Embryonic facial prominence (tissue), 1 donor: ENCODE data around the gene DNAAF1.
"Not testable (repeated sequence)": the region's sequence is repeated elsewhere in the genome, so short reads cannot be mapped to it uniquely, and the experiment has no call there.

Source experiments
- DNase-seq: peaks from one replicate; pipeline ENCODE4 v3.0.0-alpha.2; 2016; ENCODE audit errors: extremely low spot score

DNAAF1 gene

DNA sequence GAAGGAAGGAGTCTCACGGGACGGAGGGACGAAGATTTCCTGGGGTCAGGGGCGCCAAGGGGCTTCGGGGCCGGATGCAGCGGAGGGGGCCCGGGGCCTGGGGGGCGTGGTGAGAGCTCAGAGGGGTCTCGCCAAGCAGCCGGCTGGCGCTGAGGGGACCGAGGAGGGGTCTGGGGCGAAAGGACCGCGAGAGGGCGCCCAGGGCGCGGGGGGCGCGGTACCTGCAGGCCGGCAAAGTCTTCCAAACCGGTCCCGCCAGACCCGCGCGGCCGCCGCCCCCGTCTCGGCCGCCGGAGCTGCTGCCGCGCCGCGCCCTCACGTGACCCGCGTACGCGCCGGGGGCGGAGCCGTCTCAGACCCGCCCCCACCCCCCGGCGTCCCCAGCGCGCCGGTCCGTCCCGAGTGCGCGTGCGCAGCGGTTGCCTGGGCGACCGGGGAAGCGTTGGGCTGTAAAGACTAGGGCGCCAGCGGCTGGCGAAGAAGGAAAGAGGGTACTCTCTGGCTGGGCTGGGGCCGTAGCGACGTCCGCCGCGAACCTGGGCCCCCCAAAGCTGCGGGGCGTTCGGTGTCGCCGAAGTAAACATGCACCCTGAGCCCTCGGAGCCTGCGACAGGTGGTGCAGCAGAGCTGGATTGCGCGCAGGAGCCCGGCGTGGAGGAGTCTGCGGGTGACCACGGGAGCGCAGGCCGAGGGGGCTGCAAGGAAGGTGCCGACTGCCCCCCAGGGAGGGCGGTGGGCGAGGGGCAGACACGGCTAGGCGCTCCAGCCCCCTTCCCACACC is at the start of gene DNAAF1, which contains the start of gene HSDL1:
Gene DNAAF1 (plus strand): TSS at position 450 of the 781 bp plus-strand sequence. CDS start 133 bp downstream, at position 583.
Gene HSDL1 (minus strand): TSS at position 319 of the 781 bp plus-strand sequence. CDS start 13,856 bp downstream, outside the sequence.
- DNase-seq: peak; percentile 27

DNA sequence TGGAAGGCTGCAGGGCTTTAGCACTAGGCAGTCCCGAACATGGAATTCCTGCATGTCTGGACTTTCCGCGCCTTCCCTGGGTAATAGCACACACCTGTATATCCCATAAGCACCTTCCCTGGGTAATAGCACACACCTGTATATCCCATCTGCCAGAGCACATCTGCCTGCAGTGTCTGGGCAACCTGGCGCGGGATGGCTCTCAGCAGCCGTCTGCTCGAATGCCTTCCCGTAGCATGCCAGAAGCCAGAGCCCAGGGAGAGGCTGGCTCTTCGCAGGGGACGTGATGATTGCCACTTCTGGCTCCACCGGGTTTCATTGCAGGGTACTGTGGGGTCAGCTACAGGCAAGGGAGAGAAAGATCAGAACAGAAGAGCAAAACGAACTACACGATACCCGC is 49.6 kb upstream of the DNAAF1 start:
- no peak for DNase-seq

DNA sequence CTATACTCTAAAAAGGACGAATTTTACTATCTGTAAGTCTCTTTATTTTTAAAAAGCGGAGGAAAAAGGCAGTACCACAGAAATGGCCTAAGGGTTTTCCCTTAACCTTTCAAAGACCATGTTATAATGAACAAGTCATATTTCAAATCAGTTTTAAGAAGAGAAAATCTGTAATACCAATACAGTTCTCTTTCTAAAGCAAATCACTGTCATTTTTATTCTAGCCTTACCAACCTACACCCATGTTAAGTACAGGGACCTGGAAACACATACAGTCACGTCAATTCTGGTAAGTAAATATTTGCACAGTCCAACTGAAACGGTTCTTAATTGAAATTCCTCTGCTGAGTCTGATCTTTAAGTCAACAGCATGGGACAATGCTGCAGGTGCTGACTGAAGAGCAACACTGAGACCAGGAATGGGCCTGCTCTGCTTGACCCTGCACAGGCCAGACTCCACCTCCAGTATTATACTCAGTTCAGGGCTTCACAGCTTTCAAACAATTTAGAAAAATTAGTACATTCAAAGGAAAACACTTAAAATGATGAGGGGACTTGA is 48.6 kb upstream of the DNAAF1 start:
- DNase-seq: no peak

DNA sequence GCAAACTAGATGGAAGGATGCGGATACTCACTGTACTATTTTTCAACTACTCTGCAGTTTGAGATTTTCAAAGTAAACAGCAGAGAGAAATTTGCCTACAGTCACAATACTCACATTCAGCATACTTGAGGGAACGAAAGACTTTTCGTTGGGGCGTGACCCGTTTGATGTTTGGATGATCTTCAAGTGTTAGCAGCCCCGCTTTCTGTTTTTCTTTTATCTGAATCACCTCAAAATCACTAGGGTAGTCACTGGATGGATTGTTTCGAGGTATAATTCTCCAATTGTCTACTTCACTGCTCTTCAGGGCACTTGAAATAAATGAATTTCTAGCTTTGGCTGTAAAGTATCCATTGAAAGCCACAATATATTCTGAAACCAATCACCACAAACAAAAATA is 46.2 kb upstream of the DNAAF1 start:
- DNase-seq: no peak

DNA sequence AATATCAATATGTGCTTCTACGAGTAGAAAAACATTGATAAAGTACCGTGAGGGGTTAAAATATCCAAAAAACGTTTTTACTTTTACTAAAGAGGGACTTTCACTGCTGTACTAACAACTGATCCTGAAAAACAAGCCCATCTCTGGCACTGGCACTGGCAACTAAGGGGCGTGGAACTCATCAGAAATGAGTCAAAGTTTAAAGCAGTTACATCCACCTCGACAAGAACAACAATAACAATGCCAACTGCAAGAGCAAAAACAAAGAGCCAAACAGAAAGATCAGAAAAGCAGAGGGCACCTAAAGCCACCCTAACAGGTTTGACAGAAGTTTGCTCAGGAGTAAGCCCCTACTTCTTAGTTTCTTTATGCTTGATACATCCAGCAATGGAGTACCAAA is 41.4 kb upstream of the DNAAF1 start:
- no peak for DNase-seq

DNA sequence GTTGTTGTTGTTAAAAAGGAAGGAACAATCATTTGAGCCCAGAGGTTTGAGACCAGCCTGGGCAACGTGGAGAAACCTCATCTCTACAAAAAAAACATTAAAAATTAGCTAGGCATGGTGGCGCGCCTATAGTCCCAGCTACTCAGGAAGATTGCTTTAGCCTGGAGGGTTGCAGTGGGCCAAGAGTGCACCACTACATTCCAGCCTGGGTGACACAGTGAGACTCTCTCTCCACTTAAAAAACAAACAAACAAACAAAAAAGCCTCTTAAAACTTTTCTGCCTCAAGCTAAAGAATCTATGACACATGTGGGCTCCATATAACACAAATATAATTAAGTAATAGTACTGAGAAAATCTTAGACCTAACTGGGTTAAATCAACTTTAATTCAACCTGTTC is 40.9 kb upstream of the DNAAF1 start:
- DNase-seq: no peak

DNA sequence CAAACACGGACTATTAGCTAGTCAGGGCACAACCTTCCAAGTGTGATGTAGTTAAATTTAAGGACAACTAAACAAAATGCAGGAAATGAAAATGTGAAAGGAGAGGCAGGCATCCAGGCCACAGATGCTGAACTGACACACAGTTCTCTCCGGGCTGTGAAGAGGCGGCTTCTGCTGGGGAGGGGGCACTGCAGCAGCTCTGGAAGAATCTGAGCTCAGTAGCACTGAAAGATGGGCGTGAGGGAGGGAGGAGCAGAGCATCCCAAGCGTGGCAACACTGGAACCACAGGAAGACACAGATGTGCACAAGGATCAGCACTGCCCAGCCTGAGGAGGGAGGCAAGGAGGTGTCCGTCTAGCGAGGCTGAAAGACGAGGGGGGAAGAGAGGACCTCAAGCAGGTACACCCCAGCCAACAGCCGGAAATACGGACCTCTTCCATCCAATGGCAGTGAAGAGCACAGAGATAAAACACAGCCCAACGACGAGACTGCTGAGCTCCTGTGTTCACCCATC is 39.8 kb upstream of the DNAAF1 start:
- no peak for DNase-seq

DNA sequence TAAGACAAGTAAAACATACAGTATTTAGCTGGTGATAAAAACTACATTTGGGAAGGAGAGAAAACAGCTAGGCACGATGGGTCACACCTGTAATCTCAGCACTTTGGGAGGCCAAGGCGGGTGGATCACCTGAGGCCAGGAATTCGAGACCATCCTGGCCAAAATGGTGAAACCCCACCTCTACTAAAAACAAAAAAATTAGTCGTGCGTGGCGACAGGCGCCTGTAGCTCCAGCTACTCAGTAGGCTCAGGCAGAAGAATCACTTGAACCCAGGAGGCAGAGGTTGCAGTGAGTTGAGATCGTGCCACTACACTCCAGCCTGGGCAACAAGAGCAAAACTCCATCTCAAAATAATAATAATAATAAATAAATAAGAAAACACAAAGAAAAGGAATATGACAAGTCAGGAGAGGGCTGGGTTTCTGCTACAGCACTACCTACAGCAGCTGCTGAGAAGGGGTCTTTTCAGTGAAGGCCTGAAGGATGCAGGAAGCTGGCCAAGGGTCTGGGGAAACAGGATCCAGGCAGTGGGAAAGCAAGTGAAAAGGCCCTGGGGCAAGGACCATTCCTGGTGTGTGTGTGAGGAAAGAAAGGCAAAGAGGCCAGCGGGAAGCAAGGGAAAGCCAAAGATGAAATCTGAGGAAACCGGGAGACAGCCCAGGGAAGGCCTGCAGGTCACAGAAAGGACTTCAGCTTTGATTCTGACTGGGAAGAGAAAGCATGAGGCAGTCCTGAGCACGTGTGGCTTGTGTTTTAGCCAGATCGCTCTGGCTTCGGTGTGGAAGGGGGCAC is 39.0 kb upstream of the DNAAF1 start:
- DNase-seq: no peak

DNA sequence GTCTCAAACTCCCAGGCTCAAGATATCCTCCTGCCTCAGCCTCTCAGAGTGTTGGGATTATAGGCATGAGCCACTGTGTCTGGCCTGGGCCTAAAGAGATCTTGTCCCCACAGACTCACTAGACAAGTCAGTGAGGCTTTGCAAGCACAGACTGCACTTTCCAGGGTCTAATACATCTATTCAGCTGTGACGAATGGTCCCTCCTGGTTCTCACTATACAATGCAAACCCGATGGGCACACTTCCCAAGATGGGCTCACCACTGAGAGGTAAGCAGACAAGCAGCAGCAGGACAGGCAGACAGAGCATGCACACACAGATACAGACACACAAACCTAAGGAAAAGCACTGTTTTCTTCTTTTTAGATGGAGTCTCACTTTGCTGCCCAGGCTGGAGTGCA is 37.2 kb upstream of the DNAAF1 start:
- no peak for DNase-seq

DNA sequence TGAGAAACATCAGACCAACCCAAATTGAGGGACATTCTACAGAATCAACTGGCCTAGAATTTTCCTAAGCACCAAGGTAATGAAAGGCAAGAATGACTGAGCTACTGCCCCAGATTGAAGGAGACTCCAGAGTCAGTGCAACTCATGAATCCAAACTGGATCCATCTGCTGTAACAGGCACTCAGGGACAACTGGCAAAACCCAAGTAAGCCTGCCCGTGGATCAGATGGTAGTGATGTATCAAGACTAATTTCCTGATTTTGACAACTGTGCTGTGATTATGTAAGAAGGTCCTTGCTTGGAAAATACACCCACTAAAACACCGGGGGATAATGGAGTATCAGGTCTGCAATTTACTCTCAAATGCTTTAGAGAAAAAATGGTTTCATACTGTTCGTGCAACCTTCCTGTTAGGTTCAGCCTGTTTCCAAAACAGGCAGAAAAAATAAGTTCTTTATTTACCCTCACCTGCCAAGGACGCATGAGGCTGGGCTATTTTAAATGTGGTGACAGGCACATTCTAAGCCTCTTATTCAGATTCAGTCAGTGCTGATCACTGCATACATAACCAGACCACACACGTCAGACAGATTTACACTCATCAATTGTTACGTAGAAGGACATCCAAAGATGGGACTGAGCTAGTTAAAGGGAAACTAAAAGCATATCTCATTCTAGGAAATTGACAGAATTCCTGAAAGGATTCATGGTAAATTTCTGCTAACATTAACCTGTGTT is 35.3 kb upstream of the DNAAF1 start:
- DNase-seq: no peak

DNA sequence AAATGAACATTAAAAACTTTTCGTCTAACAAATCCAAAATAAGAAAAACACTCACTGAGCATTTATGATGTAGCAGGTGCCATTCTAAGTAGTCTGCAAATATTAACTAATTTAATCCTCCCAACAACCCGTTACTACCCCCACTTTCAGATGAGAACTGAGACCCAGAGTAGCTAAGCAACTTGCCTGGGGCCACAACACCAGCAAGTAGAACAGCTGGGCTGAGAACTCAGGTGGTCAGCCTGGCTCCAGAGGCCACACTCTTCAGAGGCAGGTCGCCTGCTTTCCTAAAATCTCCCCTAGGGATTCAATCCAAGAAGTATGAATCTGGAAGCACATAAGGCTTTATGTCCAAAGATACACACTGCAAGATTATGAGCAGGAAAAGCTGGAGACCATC is 34.6 kb upstream of the DNAAF1 start:
- DNase-seq: no peak

DNA sequence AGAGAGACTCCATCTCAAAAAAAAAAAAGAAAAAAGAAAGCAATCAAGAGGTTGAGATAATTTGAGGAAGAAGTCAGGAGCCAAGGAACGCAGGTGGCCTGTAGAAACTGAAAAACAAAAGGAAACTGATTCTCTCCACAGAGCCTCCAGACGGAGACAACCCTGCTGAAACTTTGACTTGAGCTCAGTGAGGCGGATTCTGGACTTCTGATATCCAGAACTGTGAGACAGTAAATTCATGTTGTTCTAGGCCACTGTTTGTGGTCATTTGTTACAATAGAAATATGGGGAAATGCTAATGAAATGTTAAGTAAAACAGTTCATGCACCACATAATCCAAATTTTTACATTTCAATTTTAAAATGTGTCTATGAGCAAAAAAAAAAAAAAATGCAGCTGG is 33.6 kb upstream of the DNAAF1 start:
- DNase-seq: no peak

DNA sequence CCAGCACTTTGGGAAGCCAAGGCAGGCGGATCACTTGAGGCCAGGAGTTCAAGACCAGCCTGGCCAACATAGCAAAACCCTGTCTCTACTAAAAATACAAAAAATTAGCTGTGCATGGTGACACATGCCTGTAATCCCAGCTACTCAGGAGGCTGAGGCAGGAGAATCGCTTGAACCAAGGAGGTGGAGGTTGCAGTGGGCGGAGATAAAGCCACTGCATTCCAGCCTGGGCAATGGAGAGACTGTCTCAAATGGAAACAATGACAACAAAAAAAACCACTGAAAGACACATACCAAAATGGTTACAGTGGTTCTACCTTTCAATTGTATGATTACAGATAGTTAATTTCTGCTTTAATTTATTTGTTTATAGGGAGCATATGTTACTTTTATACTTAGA is 33.2 kb upstream of the DNAAF1 start:
- DNase-seq: not testable (repeated sequence)

DNA sequence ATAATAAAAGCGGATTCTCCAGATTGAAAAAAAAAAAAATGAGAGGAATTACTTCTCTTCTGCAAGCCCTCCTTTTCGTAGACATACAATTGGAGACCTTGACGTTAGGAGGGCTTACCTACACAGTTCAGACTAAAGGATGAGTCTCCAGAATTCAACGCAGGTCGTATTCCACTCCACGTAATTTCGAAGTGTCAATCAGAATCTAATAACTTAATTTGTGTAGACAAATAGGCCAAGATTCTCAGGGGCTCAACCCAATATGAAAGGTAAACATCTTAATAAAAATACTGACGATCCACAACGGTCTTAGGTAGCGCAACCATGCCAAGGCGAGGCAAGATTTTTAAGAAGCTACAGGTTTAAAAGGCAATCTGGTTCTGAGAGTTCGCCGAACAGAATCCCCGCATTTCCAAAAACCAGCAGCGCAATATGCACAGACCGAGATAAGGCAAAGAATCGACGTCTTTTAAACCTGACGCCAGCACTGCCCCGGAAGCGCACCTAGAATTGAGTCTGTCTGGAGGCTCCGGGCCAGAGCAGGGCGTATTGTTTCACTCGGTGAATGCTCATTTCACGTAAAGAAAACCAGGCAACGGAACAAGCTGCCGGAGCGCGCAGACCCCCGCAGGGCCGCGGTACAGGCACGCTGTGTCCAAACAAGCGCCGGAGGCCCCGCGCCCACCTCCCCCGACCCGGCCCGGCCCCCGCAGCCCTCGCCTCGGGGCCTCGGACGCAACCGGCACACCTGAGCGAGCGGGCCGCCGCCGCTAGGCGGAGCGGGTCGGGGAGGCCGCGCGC is 29.0 kb upstream of the DNAAF1 start:
- DNase-seq: no peak

DNA sequence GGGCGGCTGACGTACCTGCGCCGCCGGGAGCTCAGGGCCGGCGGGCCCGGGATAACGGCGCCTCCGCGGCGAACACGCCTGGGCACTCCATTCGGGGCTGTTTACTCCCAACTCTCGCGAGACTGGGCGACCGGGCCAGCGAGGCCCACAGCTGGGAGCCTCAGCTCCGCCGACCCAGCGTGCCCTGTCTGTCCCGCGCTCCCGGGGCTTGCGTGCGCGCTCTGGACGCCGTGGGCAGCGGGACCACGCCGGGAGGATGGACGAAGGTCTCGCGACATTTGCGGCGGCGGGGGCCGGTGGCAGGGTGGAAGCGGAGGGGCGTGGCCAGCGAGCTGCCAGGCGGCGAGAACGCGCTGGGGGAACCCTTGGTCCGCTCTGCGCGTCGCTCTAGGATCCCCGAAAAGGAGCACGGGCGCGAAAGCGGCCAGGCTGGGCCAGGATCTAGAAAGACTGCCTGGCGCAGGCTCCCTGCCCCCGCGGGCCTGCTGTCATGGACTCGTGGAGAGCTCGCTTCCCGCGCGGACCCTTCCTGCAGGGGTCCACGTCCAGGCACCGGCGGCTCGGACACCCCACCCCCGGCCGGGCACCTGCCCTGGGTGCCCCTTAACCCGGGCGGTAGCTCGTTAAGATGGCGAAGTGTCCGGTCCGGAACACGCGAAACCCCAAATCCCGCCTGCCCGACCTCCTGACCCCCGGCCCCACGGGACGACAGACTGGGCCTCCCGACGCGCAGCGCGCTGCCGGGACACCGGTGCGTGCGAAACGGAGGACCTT is 28.2 kb upstream of the DNAAF1 start, which contains the start of gene MBTPS1:
Gene MBTPS1 (minus strand): TSS at position 223 of the 774 bp plus-strand sequence. CDS start 15,159 bp downstream, outside the sequence.
- DNase-seq: peak; percentile 88

DNA sequence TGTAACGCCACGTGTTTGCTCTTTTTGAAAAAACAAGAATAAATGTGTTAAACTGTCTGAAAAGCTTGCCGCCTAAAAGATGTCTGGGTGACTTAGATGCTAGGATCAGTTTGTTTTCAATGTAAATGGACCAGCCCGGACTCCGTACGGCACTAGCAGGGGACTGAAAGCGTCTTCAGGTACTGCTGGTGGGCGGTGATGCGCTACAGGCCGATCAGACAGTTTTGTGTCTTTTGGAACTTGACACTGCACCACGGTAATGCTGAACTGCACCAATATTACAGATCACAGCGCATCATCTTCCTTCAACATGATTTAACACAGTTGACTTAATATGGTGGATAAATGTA is 27.6 kb upstream of the DNAAF1 start:
- no peak for DNase-seq

DNA sequence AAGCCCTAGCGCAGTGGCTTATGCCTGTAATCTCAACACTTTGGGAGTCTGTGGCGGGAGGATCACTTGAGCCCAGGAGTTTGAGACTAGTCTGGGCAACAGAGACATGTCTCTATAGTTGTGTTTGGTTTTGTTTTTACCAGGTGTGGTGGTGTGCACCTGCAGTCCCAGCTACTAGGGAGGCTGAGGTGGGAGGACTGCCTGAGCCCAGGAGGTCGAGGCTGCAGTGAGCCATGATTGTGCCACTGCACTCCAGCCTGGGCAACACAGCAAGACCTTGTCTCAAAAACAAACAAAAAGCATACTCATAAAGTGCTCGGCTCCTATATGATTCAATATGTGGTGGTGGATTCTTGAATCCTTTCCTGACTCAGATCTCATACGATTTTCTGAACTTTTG is 26.8 kb upstream of the DNAAF1 start:
- DNase-seq: not testable (repeated sequence)

DNA sequence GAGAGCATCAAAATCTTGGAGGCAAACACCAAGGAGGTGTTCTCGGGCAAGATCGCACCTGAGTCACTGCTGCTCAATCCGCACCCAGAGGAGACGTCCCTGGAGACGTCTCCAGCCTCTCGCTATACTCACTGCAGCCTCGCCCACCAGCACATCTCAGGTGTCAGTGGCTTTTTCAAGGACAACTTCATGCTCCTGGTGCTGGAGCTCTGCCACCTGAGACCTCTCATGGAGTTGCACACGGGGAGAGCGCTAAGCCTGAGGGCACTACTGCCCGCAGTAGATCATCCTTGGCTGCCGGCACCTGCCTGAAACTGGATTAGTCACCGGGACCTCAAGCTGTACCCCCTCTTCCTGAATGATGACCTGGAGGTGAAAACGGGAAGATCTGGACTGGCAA is 25.7 kb upstream of the DNAAF1 start:
- DNase-seq: no peak

DNA sequence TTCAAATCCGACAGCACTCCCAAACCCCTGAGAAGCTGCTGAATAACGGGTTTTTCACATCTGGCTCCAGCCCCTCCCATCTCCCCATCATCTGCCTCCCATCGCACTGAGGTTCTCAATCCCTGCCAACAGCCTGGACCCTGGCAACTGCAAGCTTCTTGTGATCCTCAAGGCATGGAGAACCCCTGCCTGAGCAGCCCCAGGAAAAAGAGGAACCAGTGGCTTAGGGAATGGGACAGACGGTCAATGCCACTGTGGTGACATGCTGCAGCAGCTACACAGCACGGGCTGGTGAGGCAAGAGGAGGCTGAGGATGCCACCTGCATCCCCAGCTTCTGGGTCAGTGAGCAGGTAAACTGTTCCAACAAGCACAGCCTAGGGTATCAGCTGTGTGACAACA is 25.1 kb upstream of the DNAAF1 start:
- DNase-seq: no peak

DNA sequence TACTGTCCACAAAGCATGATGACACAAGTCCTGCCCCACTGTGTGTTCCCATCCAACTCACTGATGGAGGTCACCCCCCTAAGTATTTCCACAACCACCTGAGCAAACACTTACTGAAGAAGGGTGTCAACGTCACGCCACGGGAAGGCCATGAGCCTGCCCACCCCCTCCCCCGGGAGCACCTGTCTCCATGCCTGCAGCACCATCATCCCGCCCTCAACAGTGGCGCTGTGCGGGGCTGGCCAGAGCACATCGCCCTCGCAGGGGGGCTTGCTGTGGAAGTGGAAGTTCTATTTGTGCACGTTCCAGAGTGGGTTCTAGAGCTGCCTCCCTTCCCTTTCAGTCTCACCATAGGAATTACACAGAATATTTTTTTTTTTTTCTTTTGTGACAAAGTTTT is 24.1 kb upstream of the DNAAF1 start:
- no peak for DNase-seq
